Measurements from ENCODE around the gene CALR.
A peak's percentile ranks its signal among the peaks of the same experiment; 100 is the strongest.
"Not testable (repeated sequence)": the region's sequence is repeated elsewhere in the genome, so short reads cannot be mapped to it uniquely, and the experiment has no call there.

CALR gene

GRCh38 chr19:12952488-12953137 is 14.2 kb downstream of the CALR start:
- no peak for DNase-seq (ENCODE audit: low read depth)

- no peak for DNase-seq (ENCODE audit: low read depth)
Observed at GRCh38 chr19:12953138-12953798, 14.9 kb downstream of the CALR start.

- DNase-seq (ENCODE audit: low read depth): no peak
Observed at GRCh38 chr19:12953799-12954611, 15.6 kb downstream of the CALR start.

GRCh38 chr19:12954612-12954962 is 16.2 kb downstream of the CALR start:
- DNase-seq (ENCODE audit: low read depth): no peak

GRCh38 chr19:12955575-12955974 is 17.2 kb downstream of the CALR start:
- DNase-seq (ENCODE audit: low read depth): not testable (repeated sequence)

GRCh38 chr19:12955996-12956395 is 17.6 kb downstream of the CALR start:
- no peak for DNase-seq (ENCODE audit: low read depth)

- DNase-seq (ENCODE audit: low read depth): peak; percentile 45
Observed at GRCh38 chr19:12956446-12957388, 18.3 kb downstream of the CALR start, which contains the start of gene GADD45GIP1. Gene GADD45GIP1 (minus strand): TSS chr19:12957223. CDS start chr19:12957212, 11 bp downstream.

- DNase-seq (ENCODE audit: low read depth): not testable (repeated sequence)
Observed at GRCh38 chr19:12957389-12957952, 19.1 kb downstream of the CALR start.

- DNase-seq (ENCODE audit: low read depth): no peak
Observed at GRCh38 chr19:12959481-12959880, 21.1 kb downstream of the CALR start.

- peak; percentile 58 for DNase-seq (ENCODE audit: low read depth)
Observed at GRCh38 chr19:12965017-12965811, 26.8 kb downstream of the CALR start.

GRCh38 chr19:12965812-12966135 is 27.4 kb downstream of the CALR start:
- DNase-seq (ENCODE audit: low read depth): no peak

GRCh38 chr19:12967907-12968306 is 29.5 kb downstream of the CALR start:
- DNase-seq (ENCODE audit: low read depth): no peak

- no peak for DNase-seq (ENCODE audit: low read depth)
Observed at GRCh38 chr19:12969292-12969988, 31.0 kb downstream of the CALR start, which contains the start of gene DAND5. Gene DAND5 (plus strand): TSS chr19:12969576. CDS start chr19:12969661, 85 bp downstream.

GRCh38 chr19:12970070-12970820 is 31.8 kb downstream of the CALR start:
- DNase-seq (ENCODE audit: low read depth): no peak

- DNase-seq (ENCODE audit: low read depth): no peak
Observed at GRCh38 chr19:12973236-12973635, 34.8 kb downstream of the CALR start.

- DNase-seq (ENCODE audit: low read depth): no peak
Observed at GRCh38 chr19:12974301-12975220, 36.2 kb downstream of the CALR start.

GRCh38 chr19:12975221-12975741 is 36.9 kb downstream of the CALR start:
- no peak for DNase-seq (ENCODE audit: low read depth)

- DNase-seq (ENCODE audit: low read depth): not testable (repeated sequence)
Observed at GRCh38 chr19:12976109-12976508, 37.7 kb downstream of the CALR start.

Measured in CMK (cell line).